GM19452 (cell line): ENCODE results near the gene PROKR1.
A peak's percentile ranks its signal among the peaks of the same experiment; 100 is the strongest.
"Not testable (repeated sequence)": the region's sequence is repeated elsewhere in the genome, so short reads cannot be mapped to it uniquely, and the experiment has no call there.

Source experiments
- ATAC-seq: cut with Tn5 transposase; IDR thresholded peaks from one replicate; pipeline ENCODE4 v1.9.1; 2021; ENCODE audit not compliant: unreplicated experiment

Gene PROKR1

GRCh38 chr2:68653538-68653982 lies 10.2 kb downstream of the PROKR1 start:
- ATAC-seq: peak; percentile 81

- ATAC-seq: no peak
These were observed 14.9 kb downstream of the PROKR1 start for GRCh38 chr2:68658266-68658665.

GRCh38 chr2:68659081-68659480 lies 15.7 kb downstream of the PROKR1 start:
- ATAC-seq: no peak

GRCh38 chr2:68660658-68661057 lies 17.3 kb downstream of the PROKR1 start:
- ATAC-seq: no peak

- no peak for ATAC-seq
These were observed 19.1 kb downstream of the PROKR1 start for GRCh38 chr2:68662466-68662865.

GRCh38 chr2:68663371-68664156 lies 20.2 kb downstream of the PROKR1 start:
- no peak for ATAC-seq

GRCh38 chr2:68667371-68667770 lies 24.0 kb downstream of the PROKR1 start:
- no peak for ATAC-seq

GRCh38 chr2:68669651-68670050 lies 26.3 kb downstream of the PROKR1 start:
- ATAC-seq: no peak

GRCh38 chr2:68671961-68672360 lies 28.6 kb downstream of the PROKR1 start:
- no peak for ATAC-seq

- no peak for ATAC-seq
These were observed 30.3 kb downstream of the PROKR1 start for GRCh38 chr2:68673631-68674030.

GRCh38 chr2:68675470-68675869 lies 32.1 kb downstream of the PROKR1 start:
- no peak for ATAC-seq

- ATAC-seq: not testable (repeated sequence)
These were observed 34.5 kb downstream of the PROKR1 start for GRCh38 chr2:68677837-68678236.

GRCh38 chr2:68679166-68679916 lies 36.0 kb downstream of the PROKR1 start:
- ATAC-seq: not testable (repeated sequence)

- not testable (repeated sequence) for ATAC-seq
These were observed 36.5 kb downstream of the PROKR1 start for GRCh38 chr2:68679917-68680267.

GRCh38 chr2:68684197-68684596 lies 40.8 kb downstream of the PROKR1 start:
- no peak for ATAC-seq

- no peak for ATAC-seq
These were observed 42.8 kb downstream of the PROKR1 start for GRCh38 chr2:68686178-68686577.

GRCh38 chr2:68687018-68687417 lies 43.6 kb downstream of the PROKR1 start:
- no peak for ATAC-seq

- peak; percentile 90 for ATAC-seq
These were observed 46.5 kb downstream of the PROKR1 start for GRCh38 chr2:68689553-68690537.

GRCh38 chr2:68690851-68691250 lies 47.5 kb downstream of the PROKR1 start:
- ATAC-seq: no peak

- no peak for ATAC-seq
These were observed 49.1 kb downstream of the PROKR1 start for GRCh38 chr2:68692511-68692910.

- no peak for ATAC-seq
These were observed 50.6 kb downstream of the PROKR1 start for GRCh38 chr2:68693951-68694350.
